HG03175 (cell line): Measurements from ENCODE around the gene ZNF236.

Experiments used
- ATAC-seq: cut with Tn5 transposase; IDR thresholded peaks from one replicate; pipeline ENCODE4 v1.9.1; 2021; ENCODE audit warnings: mild to moderate bottlenecking, moderate library complexity; ENCODE audit not compliant: unreplicated experiment

The ZNF236 gene

DNA sequence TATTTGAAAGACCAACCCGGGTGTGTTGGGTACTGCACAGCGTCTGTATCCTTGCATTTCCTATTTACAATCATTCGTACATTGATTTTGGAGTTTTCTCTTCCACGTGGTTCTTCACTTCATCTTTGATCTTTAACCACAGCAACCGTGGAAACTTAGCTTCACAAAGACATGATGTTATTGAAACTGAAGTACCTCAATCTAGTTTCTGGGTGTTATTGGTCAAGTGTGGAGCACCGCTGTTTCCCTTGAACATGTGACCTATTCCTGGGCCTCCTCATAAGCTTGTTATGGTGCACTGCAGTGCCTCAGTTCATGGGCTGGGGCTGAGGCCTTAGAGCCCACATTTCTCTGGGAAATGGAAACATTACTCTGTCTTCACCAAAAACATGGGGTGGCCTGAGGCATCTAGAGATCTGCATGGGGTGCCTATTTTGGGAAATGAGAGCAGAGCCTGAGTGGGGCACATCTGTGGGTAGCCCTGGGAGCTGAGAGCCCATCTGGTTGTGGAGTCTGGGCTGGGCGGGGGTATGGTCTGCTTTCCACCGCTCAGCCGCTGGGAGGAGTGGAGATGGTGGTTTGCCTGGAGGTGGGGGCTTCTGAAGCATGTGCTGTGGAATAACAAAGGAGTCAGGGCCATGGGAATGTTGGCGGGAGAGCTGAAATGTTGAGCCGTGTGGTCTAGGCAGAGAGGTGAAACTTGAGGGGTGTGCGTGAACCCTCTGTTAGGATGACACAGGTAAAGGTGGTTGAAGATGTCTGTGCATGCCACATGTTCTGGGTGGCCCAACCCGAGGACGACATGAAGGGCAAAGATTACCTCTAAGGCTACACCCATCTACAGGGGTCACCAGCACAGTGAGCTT is 37.4 kb downstream of the ZNF236 start:
- ATAC-seq, result no peak

DNA sequence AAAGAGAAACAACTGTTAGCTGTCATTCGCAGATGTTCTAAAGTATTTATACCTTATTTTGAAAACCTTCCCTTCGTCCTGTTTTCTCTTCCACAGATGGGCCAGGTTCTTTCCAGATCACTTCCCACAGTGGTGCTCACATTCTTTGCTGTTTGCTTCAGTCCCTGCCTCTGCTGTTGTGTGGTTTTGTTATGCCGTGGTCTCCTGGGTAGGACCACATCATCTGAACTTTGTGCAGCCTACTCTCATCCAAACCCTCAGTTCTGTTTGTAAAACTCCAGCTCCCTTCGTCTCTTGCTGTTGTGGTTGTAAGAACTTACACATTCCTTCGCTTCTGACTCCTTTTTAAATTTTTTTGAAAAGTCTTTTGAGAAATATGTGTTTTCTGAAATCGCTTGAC is 38.1 kb downstream of the ZNF236 start:
- ATAC-seq, result no peak

DNA sequence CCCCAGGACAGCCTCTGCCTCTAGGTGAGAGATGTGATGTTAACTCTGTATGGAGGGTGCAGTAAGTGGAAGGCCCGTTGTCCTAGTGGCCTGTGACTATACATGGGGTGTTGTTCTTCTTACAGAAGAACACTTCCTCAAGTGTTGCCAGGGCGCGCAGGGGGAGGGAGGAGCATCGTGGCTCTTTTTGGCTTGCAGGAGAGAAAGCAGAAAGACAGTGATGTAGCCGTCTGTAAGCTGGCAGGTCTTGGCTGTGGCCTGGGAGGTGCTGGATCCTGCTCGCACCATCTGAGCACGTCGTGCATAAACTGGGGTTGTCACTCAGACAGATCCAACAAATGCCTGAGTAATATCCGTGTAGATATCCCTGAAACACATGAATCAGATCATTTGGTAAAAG is 44.3 kb downstream of the ZNF236 start:
- no peak for ATAC-seq

DNA sequence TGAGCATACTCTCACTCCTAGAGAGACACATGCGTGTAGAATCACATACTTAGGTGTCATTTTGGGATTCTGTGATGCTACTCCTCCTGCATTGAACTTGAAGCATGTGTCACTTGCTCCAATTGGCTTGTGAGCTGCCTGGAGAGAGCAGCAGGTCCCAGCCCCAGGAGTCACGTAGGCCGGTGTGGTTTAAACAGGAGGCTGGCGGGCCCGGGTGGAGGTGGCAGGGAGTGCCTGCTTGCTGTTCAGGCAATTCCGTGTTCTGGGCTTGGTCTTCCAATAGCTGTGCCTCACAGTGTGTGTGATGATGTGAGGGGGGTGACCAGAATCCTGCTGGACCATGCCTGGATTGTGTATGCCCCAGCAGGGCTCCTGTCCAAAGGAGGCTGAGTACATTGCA is 51.0 kb downstream of the ZNF236 start:
- no peak for ATAC-seq

DNA sequence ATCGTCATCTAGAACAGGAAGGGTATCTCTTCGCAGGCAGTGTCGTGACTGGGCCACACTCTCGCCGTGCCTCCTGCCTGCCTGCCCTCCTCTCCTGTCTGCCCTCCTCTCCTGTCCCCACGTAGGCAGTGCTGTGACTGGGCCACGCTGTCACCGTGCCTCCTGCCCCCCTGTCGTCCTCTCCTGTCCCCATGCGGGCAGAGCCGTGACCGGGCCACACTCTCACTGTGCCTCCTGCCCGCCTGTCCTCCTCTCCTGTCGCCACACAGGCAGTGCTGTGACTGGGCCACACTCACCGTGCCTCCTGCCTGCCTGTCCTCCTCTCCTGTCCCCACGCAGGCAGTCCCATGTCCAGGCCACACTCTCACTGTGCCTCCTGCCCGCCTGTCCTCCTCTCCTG is 51.4 kb downstream of the ZNF236 start:
- ATAC-seq, result no peak

DNA sequence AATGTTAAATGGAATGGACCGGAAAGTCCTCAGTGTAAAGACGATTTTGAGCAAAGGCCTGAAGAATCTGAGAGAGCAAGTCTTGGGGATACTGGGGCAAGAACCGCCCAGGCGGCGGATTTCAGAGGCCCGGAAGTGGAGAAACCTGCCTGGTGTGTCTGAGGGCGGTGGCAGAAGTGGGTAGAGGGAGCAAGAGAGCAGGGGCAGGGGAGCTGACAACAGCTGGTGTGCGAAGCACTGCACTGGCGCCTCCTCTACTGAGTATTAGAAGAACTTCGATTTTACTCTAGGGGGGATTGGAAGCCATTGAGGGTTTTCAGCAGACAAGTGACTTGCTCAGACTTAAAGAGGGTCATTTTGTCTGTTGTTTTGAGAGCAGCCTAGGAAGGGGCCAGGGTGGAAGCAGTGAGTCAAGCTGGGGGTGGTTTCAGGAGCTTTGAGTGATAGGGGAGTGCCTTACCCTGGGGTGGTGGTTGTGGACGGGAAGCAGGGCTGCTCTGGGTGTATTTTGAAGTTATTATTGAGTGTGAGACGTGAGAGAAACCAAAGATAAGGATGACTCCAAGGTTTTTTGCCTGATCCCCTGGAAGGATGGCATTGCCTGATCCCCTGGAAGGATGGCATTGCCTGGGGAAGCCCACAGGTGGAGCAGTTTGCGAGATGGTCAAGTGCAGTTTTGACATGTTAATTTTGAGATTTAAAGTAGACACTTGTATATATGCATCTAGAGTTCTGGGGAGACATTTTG is 52.5 kb downstream of the ZNF236 start:
- ATAC-seq, result no peak

DNA sequence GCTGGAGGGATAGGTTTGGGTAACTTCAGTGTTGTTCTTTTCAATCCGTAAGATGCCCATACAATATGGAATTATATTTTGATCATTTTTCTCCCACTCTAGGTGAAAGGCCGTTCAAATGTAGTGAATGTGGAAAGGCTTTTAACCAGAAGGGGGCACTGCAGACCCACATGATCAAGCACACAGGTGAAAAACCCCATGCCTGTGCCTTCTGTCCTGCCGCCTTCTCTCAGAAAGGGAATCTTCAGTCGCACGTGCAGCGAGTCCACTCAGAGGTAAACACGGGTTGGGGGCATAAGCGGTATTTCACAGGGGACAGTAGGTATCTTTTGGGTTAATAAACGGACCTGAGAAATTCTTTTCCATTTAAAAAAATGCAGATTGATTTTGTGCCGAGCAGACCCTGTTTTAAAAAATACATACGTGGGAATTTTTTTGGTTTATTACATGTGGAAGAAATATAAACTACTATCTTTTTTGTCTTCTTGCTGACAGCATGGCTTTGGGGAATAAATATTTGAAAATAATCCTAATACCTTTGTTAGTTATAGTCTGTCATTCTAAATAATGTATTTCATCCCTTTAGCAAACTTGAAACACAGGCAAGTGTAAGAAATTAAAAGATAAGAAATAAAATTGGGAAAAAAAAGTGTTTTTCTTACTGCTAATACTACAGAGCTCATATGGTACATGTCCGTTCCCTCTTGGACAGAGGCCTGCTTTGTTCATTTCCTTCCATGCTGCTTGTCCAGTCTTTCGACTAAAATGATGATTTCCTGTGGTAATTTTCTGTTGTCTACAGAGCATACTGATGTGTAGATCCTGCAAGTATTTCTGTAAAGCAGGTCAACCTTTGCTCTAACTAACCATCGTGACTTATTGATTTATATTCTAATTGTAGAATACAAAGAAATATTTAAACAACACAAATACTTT is 53.3 kb downstream of the ZNF236 start:
- no peak for ATAC-seq

DNA sequence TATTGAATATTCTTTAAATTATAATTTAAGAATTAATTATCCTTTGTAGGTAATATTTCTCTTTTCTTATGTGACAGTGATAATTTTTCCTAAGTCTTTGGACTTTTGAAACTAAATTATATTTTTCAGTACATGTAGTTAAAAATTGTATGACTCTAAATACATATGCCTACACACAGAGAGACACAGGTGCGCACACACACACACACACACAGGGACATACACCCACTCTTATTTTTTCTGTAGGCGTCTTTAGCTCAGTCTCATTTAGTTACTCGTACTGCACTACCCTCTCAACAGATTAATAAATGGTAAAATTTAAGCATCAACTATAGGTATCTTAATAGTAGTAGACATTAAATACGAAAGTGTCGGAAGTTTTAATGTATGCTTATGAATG is 56.1 kb downstream of the ZNF236 start:
- ATAC-seq, result no peak

DNA sequence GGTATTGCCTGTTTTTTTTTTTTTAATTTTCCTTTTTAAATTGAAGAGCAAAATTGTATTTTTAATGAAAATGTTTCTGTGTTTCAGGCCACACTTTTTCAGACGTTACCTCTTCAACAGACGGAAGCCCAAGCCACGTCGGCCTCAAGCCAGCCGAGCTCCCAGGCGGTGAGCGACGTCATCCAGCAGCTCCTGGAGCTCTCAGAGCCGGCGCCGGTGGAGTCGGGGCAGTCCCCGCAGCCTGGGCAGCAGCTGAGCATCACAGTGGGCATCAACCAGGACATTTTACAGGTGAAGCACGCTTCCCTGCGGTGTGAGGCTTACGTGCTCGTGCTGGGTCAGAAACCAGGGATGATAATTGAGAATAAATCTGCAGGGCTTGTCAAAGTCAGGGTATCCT is 57.7 kb downstream of the ZNF236 start:
- ATAC-seq, result no peak

DNA sequence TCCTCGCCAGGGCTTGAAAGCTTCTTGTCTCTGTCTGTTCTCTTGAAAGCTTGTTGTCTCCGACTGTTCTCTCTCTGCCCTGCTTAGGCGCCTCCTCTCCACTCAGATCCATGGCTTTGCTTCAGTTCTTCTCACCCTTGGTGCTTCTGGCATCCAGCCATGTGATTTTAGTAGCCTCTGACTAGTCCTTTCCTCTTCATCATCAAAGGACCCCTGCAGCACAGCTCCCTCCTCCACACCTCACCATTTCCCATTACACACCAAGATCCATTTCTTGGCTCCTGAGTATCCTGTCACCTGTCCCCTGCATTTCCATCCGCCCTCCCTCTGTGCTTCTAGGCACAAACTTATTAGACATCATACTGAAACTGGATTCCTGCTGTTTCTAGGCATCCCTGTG is 59.4 kb downstream of the ZNF236 start:
- no peak for ATAC-seq

DNA sequence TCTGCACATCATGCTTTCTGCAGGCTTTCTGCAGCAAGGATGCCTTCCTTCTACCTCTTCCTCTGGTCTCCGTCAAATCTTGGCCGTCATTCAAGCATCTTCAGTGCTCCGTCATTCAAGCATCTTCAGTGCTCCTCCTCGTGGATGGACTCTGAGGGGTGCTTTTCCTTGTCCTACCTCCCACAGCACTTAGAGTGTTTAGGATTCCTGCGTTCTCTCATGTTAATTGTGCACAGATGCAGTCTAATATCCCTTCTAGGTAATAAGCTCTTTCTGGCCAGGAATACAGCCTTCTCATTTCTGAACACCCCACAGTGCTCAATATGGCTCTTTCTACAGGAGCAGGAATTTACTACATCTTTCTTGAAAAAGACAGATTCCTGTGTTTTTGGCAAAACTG is 59.8 kb downstream of the ZNF236 start:
- ATAC-seq, result no peak

DNA sequence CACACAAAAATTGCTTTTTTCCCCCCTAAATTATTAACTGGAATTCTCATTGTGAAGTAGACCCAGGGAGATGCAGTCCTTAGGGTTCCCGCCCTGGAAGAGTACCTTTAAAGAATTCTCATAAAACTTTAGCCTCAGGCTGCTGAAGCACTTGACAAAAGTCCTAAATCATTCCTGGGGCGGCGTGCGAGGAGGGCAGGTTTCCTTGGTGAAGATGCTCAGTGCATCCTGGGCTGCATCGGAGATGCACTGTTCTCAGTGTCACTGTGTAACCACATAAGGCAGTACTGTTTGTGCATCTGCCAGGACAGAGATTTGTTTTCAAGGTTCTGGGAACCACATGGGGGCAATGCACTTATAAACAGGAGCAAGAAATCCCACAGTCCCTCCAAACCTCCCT is 62.6 kb downstream of the ZNF236 start:
- ATAC-seq, result no peak

DNA sequence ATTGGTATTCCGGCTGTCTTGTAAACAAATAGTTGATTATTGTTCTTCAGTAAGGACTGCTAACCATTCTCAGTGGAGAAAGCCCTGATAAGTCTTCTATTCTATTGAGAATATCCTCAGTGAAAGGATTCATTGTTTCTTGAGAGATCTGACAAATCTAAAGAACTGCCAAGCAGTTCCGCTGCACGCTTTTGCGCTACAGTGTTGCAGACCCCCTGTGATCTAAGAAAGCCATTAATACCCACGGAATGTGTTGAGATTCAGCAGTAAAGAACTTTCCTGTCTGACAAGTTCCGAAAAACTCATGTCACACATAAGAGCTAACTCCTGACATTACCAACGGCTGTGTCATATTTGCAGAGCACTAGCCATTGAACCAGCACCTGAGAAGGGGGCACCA is 63.8 kb downstream of the ZNF236 start:
- ATAC-seq, result no peak

DNA sequence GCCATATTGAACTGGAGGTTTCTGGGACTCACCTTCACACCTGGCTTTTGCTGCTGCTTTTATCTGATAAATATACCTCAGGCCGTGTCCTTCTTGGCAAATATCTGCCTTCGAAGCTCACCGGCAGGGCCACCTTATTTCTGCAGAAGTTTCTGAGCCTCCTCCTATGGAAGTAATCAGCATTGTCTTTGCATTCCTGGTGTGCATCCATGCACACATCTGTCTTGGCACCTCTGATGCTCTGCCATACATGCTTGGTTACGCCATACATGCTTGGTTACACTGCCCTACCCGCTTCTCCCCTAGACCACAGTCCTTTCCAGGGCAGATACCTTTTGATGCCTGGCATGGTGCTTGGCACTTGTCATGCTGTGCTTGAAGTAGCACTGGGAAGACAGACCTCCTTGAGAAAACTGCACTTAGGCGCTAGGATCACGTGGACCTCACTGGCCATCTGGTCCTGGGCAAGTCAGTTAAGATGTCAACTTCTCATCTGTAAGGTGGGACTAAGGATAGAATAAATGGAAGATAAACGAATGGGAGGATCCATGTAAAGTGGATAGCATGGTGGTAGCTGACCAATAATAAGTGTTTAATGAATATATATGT is 66.8 kb downstream of the ZNF236 start:
- ATAC-seq, result no peak

DNA sequence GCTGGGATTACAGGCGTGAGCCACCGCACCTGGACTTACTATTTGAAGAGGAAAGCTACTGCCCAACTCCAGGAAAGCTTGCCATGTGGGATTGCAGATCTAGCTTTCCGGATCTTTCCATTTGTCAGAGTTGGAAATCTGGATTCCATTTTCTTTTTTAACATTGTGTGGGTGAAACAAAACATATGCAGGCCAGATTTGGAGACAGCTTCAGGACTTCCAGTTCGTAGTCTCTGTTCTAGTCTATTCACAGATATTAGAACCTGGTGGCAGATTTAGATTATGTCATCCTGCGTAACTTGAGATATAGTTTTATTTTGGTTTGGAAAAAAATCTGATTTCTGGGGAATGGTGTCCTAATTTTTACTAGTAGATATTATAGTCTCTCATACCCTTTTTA is 70.5 kb downstream of the ZNF236 start:
- no peak for ATAC-seq

DNA sequence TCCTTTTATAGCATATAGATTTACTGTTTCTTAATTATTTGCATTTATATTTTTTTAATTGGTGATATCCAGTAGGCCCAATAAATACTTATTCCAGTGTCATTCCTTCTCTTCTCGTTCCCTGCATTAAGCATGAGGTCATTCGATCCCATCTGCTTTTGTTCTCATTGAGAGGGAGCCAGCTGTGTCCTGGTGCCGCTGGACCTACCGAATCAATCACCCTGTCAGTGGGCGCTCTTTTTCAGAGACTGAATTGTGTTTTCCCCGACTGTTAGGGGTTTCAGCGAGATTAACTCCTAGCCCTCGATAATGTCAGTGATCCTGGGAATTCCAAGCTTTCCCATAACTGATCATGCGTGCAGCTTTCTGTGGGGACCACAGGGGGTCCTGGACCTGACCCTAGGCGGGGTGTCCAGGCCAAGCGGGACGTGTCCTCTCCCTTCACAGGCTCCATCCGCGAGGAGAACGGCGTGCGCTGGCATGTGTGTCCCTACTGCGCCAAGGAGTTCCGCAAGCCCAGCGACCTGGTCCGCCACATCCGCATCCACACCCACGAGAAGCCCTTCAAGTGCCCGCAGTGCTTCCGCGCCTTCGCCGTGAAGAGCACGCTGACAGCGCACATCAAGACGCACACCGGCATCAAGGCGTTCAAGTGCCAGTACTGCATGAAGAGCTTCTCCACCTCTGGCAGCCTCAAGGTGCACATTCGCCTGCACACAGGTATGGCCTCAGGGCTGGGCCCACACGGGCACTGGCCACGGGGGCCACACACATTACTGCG is 72.4 kb downstream of the ZNF236 start:
- no peak for ATAC-seq

DNA sequence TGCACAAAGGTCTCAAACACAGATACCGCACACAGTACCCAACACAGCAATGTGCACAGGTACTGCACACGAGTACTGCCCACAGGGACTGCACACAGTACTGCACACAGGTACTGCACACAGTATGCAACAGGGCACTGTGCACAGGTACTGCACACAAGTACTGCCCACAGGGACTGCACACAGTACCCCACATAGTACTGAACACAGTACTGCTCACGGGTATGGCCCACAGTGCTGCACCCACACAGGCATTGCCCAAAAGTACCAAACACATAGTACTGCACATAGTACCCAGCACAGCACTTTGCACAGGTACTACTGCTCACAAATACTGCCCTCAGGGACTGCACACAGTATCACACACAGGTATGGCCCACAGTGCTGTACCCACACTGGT is 73.1 kb downstream of the ZNF236 start:
- no peak for ATAC-seq

DNA sequence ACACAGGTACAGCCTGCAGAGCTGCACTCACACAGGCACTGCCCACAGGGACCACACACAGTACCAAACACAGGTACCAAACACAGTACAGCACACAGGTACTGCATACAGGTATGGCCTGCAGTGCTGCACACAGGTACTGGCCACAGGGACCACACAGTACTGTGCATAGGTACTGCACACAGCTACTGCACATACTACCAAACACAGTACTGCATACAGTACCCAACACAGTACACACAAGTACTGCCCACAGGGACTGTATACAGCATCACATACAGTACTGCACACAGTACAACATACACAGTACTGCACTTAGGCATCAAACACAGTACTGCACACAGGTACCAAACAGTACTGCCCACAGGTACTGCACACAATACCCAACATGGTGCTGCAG is 74.3 kb downstream of the ZNF236 start:
- no peak for ATAC-seq

DNA sequence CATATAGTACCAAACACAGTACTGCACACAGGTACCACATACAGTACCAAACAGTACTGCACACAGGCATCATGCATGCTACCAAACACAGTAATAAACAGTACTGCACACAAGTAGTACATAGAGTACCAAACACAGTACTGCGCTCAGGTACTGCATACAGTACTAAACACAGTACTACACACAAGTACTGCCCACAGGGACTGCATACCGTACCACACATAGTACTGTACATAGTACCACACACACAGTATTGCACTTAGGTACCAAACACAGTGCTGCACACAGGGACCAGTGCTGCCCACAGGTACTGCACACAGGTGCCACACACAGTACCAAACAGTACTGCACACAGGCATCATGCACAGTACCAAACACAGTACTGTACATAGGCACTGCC is 74.9 kb downstream of the ZNF236 start:
- ATAC-seq, result no peak

DNA sequence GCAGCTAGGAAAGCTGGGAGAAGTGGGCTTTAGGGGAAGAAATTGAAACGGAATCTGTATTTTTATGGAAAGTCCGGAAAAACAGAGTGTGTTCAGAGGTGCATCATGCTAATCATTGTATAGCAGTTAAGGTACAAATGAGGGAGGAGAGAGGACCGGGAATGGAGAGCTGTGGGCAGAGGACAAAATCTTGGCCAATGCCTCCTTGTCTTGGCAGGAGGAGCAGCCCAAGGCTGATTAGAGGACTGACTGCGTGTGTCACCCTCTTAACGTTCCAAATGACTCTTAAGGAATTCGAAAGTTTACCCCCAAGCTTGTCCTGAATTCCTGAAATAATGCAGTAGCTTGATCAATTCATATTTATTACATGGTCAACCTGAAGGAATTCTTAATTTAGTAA is 81.0 kb downstream of the ZNF236 start:
- ATAC-seq, result no peak
